Ovary (tissue), 3 donors: ENCODE measurements around the gene FAM53A.

Experiments
- POLR2A ChIP-seq: fragments of 450-650 bp; IDR thresholded peaks from one replicate; pipeline ENCODE4 v1.6.1; 2017; ENCODE audit warnings: antibody characterized with exemption, mild to moderate bottlenecking, moderate library complexity
- TF ChIP-seq, protein P1 (sequence below), 3 donors: fragments of 450-650 bp in 2 of 3; fragments of 200-600 bp in 1 of 3; IDR thresholded peaks; one replicate each; pipeline versions ENCODE4 v1.5.1 to v1.8.0; 2016 to 2022; ENCODE audit warnings: antibody characterized with exemption in 3 of 3, mild to moderate bottlenecking in 1 of 3
- donor health status: DM: no; HTN: no; CAD: no.

GRCh38 chr4:1643971-1644735 is 40.0 kb downstream of the FAM53A start:
- TF ChIP-seq POLR2A: no peak
- TF ChIP-seq, protein P1, sequence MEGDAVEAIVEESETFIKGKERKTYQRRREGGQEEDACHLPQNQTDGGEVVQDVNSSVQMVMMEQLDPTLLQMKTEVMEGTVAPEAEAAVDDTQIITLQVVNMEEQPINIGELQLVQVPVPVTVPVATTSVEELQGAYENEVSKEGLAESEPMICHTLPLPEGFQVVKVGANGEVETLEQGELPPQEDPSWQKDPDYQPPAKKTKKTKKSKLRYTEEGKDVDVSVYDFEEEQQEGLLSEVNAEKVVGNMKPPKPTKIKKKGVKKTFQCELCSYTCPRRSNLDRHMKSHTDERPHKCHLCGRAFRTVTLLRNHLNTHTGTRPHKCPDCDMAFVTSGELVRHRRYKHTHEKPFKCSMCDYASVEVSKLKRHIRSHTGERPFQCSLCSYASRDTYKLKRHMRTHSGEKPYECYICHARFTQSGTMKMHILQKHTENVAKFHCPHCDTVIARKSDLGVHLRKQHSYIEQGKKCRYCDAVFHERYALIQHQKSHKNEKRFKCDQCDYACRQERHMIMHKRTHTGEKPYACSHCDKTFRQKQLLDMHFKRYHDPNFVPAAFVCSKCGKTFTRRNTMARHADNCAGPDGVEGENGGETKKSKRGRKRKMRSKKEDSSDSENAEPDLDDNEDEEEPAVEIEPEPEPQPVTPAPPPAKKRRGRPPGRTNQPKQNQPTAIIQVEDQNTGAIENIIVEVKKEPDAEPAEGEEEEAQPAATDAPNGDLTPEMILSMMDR (IDR thresholded peaks at IDR 0.05): no peak
